Measurements from ENCODE around the gene TES.
"Not testable (repeated sequence)": the region's sequence is repeated elsewhere in the genome, so short reads cannot be mapped to it uniquely, and the experiment has no call there.

TES gene

GRCh38 chr7:116293139-116293538 lies 82.8 kb downstream of the TES start:
- no peak for TF ChIP-seq Cebpa-rat (IDR thresholded peaks at IDR 0.05)
- Histone ChIP-seq H4K20me1 (no peaks in the 10 kb centered on the region), H3K27ac (no peak overlapping the region), H3K9me3 (replicated peaks in 1 of 11) (peaks cover 11 to 39% (median 23%) of the 10 kb centered on the region in 11 experiments; a peak in 18 of 22 replicates), H3K9ac (no peak overlapping the region), H3K4me1 (no peaks in the 10 kb centered on the region), H3K4me2 (no peak overlapping the region), H3K27me3 (no peaks in the 10 kb centered on the region), H3K4me3 (no peak overlapping the region), H3K36me3 (no peaks in the 10 kb centered on the region)

GRCh38 chr7:116293633-116294032 lies 83.3 kb downstream of the TES start:
- Histone ChIP-seq H3K9me3 (replicated peaks in 1 of 11) (peaks cover 11 to 44% (median 28%) of the 10 kb centered on the region in 11 experiments; a peak in 18 of 22 replicates), H3K4me2 (no peak overlapping the region), H3K27me3 (no peaks in the 10 kb centered on the region), H3K27ac (no peak overlapping the region), H3K4me1 (no peaks in the 10 kb centered on the region), H3K9ac (no peak overlapping the region), H3K36me3 (no peaks in the 10 kb centered on the region), H3K4me3 (no peak overlapping the region), H4K20me1 (no peaks in the 10 kb centered on the region)
- TF ChIP-seq Cebpa-rat (IDR thresholded peaks at IDR 0.05) = no peak

- H3K9me3 ChIP-seq (replicated peaks in 1 of 11) = peaks cover 11 to 44% (median 26%) of the 10 kb centered on the region in 11 experiments; a peak in 18 of 22 replicates
- not testable (repeated sequence) for H3K27ac ChIP-seq, H4K20me1 ChIP-seq, H3K27me3 ChIP-seq, H3K9ac ChIP-seq, H3K36me3 ChIP-seq, H3K4me2 ChIP-seq, H3K4me1 ChIP-seq, H3K4me3 ChIP-seq
Measured at GRCh38 chr7:116295903-116296302, 85.6 kb downstream of the TES start.

- H3K4me1 ChIP-seq = no peaks in the 10 kb centered on the region
- no peaks in the 10 kb centered on the region for H3K36me3 ChIP-seq
- no peak overlapping the region for H3K4me2 ChIP-seq
- no peak overlapping the region for H3K27ac ChIP-seq
- H3K4me3 ChIP-seq = no peak overlapping the region
- H3K9ac ChIP-seq = no peak overlapping the region
- H3K27me3 ChIP-seq = no peaks in the 10 kb centered on the region
- no peaks in the 10 kb centered on the region for H4K20me1 ChIP-seq
- TF ChIP-seq Cebpa-rat (IDR thresholded peaks at IDR 0.05) = no peak
- peaks cover 6 to 26% (median 17%) of the 10 kb centered on the region in 11 experiments; a peak in 15 of 22 replicates for H3K9me3 ChIP-seq (replicated peaks in 1 of 11)
Measured at GRCh38 chr7:116298055-116298454, 87.7 kb downstream of the TES start.

- H3K4me2 ChIP-seq = no peak overlapping the region
- H3K36me3 ChIP-seq = no peaks in the 10 kb centered on the region
- no peaks in the 10 kb centered on the region for H4K20me1 ChIP-seq
- H3K9ac ChIP-seq = no peak overlapping the region
- no peaks in the 10 kb centered on the region for H3K4me1 ChIP-seq
- TF ChIP-seq Cebpa-rat (IDR thresholded peaks at IDR 0.05) = no peak
- no peak overlapping the region for H3K4me3 ChIP-seq
- H3K27ac ChIP-seq = no peak overlapping the region
- H3K27me3 ChIP-seq = no peaks in the 10 kb centered on the region
- H3K9me3 ChIP-seq (replicated peaks in 1 of 11) = peaks cover 5 to 26% (median 16%) of the 10 kb centered on the region in 11 experiments; a peak in 13 of 22 replicates
Measured at GRCh38 chr7:116298576-116298975, 88.2 kb downstream of the TES start.

GRCh38 chr7:116305485-116306408 lies 95.4 kb downstream of the TES start:
- H3K9ac ChIP-seq = no peak overlapping the region
- no peak for TF ChIP-seq Cebpa-rat (IDR thresholded peaks at IDR 0.05)
- H3K27ac ChIP-seq = no peak overlapping the region
- peaks cover 0 to 7% (median 0%) of the 10 kb centered on the region in 10 experiments; a peak in 3 of 20 replicates for H3K4me1 ChIP-seq
- no peaks in the 10 kb centered on the region for H3K9me3 ChIP-seq (replicated peaks in 1 of 11)
- H3K4me3 ChIP-seq = no peak overlapping the region
- H3K36me3 ChIP-seq = no peaks in the 10 kb centered on the region
- no peaks in the 10 kb centered on the region for H3K27me3 ChIP-seq
- no peak overlapping the region for H3K4me2 ChIP-seq
- H4K20me1 ChIP-seq = no peaks in the 10 kb centered on the region

- no peak overlapping the region for H3K9ac ChIP-seq
- no peaks in the 10 kb centered on the region for H3K9me3 ChIP-seq (replicated peaks in 1 of 11)
- no peaks in the 10 kb centered on the region for H3K27me3 ChIP-seq
- no peak overlapping the region for H3K4me2 ChIP-seq
- H4K20me1 ChIP-seq = no peaks in the 10 kb centered on the region
- H3K36me3 ChIP-seq = no peaks in the 10 kb centered on the region
- no peak overlapping the region for H3K27ac ChIP-seq
- no peak overlapping the region for H3K4me3 ChIP-seq
- no peak for TF ChIP-seq Cebpa-rat (IDR thresholded peaks at IDR 0.05)
- peaks cover 0 to 7% (median 0%) of the 10 kb centered on the region in 10 experiments; a peak in 3 of 20 replicates for H3K4me1 ChIP-seq
Measured at GRCh38 chr7:116306409-116307048, 96.2 kb downstream of the TES start.

- Histone ChIP-seq H3K4me1 (peaks cover 0 to 7% (median 0%) of the 10 kb centered on the region in 10 experiments; a peak in 3 of 20 replicates), H3K27me3 (no peaks in the 10 kb centered on the region), H4K20me1 (no peaks in the 10 kb centered on the region), H3K9me3 (replicated peaks in 1 of 11) (no peaks in the 10 kb centered on the region), H3K4me3 (no peak overlapping the region), H3K9ac (no peak overlapping the region), H3K27ac (no peak overlapping the region), H3K4me2 (no peak overlapping the region), H3K36me3 (no peaks in the 10 kb centered on the region)
- TF ChIP-seq Cebpa-rat (IDR thresholded peaks at IDR 0.05) = no peak
Measured at GRCh38 chr7:116307253-116307652, 96.9 kb downstream of the TES start.

Measured in BLaER1 treated with 17β-estradiol and CSF1 and Interleukin-3, amounts not matched to agents 10 nM and 100 nM (cell line).